ENCODE data around the gene ANKMY1. TPM values are rescaled to one million over a fixed set of nuclear protein-coding genes. Genes with fewer than 3 reads are reported as not detected.

The ANKMY1 gene
- total and polyA plus RNA-seq, 2 of the 8 experiments (the other 6 are each of a cell fraction or from before 2014, with no cell fraction given): 4.5 to 4.8 TPM

GRCh38 chr2:240461471-240462072 lies 96.2 kb downstream of the ANKMY1 start:
- Histone ChIP-seq H3K9ac (replicated peaks in 1 of 4; ENCODE audit: extremely low read depth in 1 of 4, low read depth in 3 of 4, low read length in 3 of 4) (no peak overlapping the region), H2AK5ac (ENCODE audit: low read depth, low read length) (no peak overlapping the region), H3K18ac (ENCODE audit: extremely low read depth, low read length) (no peak overlapping the region), H2BK5ac (ENCODE audit: low read depth, low read length) (no peak overlapping the region), H2BK12ac (ENCODE audit: low read depth, low read length) (no peak overlapping the region), H3K23me2 (ENCODE audit: low read depth, low read length) (no peaks in the 10 kb centered on the region), H4K20me1 (replicated peaks in 1 of 2; ENCODE audit: control insufficient read depth in 1 of 2, insufficient read depth in 2 of 2, low read length in 2 of 2) (peaks cover 14 to 15% of the 10 kb centered on the region in 2 experiments), H2BK15ac (ENCODE audit: low read length) (no peak overlapping the region), H3K4me1 (replicated peaks in 1 of 4; ENCODE audit: control insufficient read depth in 3 of 4, insufficient read depth in 4 of 4, low read length in 3 of 4) (peaks cover 2 to 34% (median 18%) of the 10 kb centered on the region in 4 experiments), H4K91ac (replicated peaks; ENCODE audit: insufficient read length, low read length) (no peak overlapping the region), H2BK20ac (ENCODE audit: low read length) (no peak overlapping the region), H3K4me3 (ENCODE audit: extremely low read depth in 1 of 4, insufficient read depth in 2 of 4, low read depth in 3 of 4, low read length in 4 of 4) (no peak overlapping the region), H3K56ac (replicated peaks; ENCODE audit: insufficient read length, low read depth, low read length) (no peak overlapping the region), H3K23ac (ENCODE audit: insufficient read length) (no peak overlapping the region), H4K8ac (ENCODE audit: extremely low read depth, insufficient read depth, low read length) (peak overlapping the region; percentile 2; the same call in 1 of the 2 replicates), H3K79me2 (ENCODE audit: control insufficient read depth in 1 of 2, insufficient read depth in 2 of 2, low read length in 2 of 2) (no peaks in the 10 kb centered on the region), H3K36me3 (ENCODE audit: control insufficient read depth in 2 of 4, insufficient read depth in 4 of 4, low read length in 3 of 4) (peaks cover 0 to 13% (median 5%) of the 10 kb centered on the region in 4 experiments; a peak in 5 of 8 replicates), H3K9me3 (ENCODE audit: insufficient read depth in 2 of 2, low read depth in 1 of 2, low read length in 1 of 2) (no peaks in the 10 kb centered on the region), H3K4ac (replicated peaks; ENCODE audit: insufficient read length, low read depth, low read length) (no peak overlapping the region), H3K14ac (ENCODE audit: insufficient read length) (no peak overlapping the region), H4K5ac (ENCODE audit: insufficient read length, low read depth, low read length) (no peak overlapping the region), H2AFZ (ENCODE audit: low read length) (no peak overlapping the region), H3K79me1 (ENCODE audit: low read depth, low read length) (no peaks in the 10 kb centered on the region), H2BK120ac (replicated peaks; ENCODE audit: low read depth, low read length) (no peak overlapping the region), H3K4me2 (ENCODE audit: insufficient read depth in 1 of 2, low read depth in 2 of 2, low read length in 2 of 2) (no peak overlapping the region), H3K27me3 (replicated peaks in 1 of 4; ENCODE audit: control insufficient read depth in 3 of 4, extremely low read depth in 1 of 4, insufficient read depth in 3 of 4, low read length in 3 of 4) (peaks cover 0 to 2% (median 0%) of the 10 kb centered on the region in 4 experiments; a peak in 2 of 7 replicates), H3K27ac (ENCODE audit: low read depth, low read length) (no peak overlapping the region)
- POLR2A ChIA-PET (ENCODE audit: partially characterized antibody): interaction anchor here (0.6 kb wide), 1 partner anchor 334 kb away, joined by 4 read pairs; no protein-coding TSS in a partner anchor
- CTCF ChIA-PET (ENCODE audit: partially characterized antibody): interaction anchor here (0.6 to 1.2 kb wide), 3 partner anchors 8 to 30 kb away, joined by 3 to 4 read pairs (median 3); no protein-coding TSS in a partner anchor
- no peak for FAIRE-seq
- DNase-seq (ENCODE audit: low read depth in 1 of 2, low spot score in 2 of 2): no peak
- 92% methylated on average over 10 of the region's 17 CpGs; no CpG with 5 or more reads in 1 of the 2 experiments for WGBS, 2 experiments (ENCODE audit: extremely low coverage in 1 of 2, insufficient coverage in 1 of 2, insufficient read length in 1 of 2, insufficient replicate concordance in 2 of 2, low coverage in 1 of 2, low lambda C conversion rate in 2 of 2, missing lambda C conversion rate in 1 of 2)
- no peak for TF ChIP-seq CHD1 (IDR thresholded peaks at IDR 0.05; ENCODE audit: low read depth, low read length)
- TF ChIP-seq EP300 (IDR thresholded peaks at IDR 0.05; ENCODE audit: borderline replicate concordance in 1 of 2, low read depth in 2 of 2, low read length in 2 of 2): no peak
- TF ChIP-seq KDM5A (IDR thresholded peaks at IDR 0.05; ENCODE audit: low read length): no peak
- TF ChIP-seq BRCA1 (IDR thresholded peaks at IDR 0.05; ENCODE audit: low read depth, low read length): no peak
- no peak for TF ChIP-seq YY1 (IDR thresholded peaks at IDR 0.05; ENCODE audit: low read depth, low read length)
- TF ChIP-seq NRF1 (IDR thresholded peaks at IDR 0.05; ENCODE audit: low read depth, low read length): no peak
- no peak for TF ChIP-seq CBX5 (IDR thresholded peaks at IDR 0.05; ENCODE audit: low read depth, low read length)
- no peak for TF ChIP-seq JUND (IDR thresholded peaks at IDR 0.05; ENCODE audit: low read length)
- no peak for TF ChIP-seq HDAC6 (IDR thresholded peaks at IDR 0.05; ENCODE audit: low read depth, low read length)
- TF ChIP-seq NANOG (IDR thresholded peaks at IDR 0.05; ENCODE audit: insufficient read depth, low read depth, low read length, poor library complexity, severe bottlenecking): no peak
- TF ChIP-seq EGR1 (IDR thresholded peaks at IDR 0.05; ENCODE audit: borderline replicate concordance, low read depth, low read length): no peak
- TF ChIP-seq TEAD4 (IDR thresholded peaks at IDR 0.05; ENCODE audit: low read depth, low read length): no peak
- TF ChIP-seq EZH2 (IDR thresholded peaks at IDR 0.05; ENCODE audit: low read depth, low read length, severe bottlenecking): no peak
- no peak for TF ChIP-seq CEBPB (IDR thresholded peaks at IDR 0.05; ENCODE audit: low read depth, low read length)
